Measurements from ENCODE around the gene CAPZB. TPM values are rescaled to one million over a fixed set of nuclear protein-coding genes. Genes with fewer than 3 reads are reported as not detected.

CAPZB gene
- total RNA-seq, 1 experiment from 2014 or later, result 345 TPM

GRCh38 chr1:19400875-19401534 is 84.3 kb downstream of the CAPZB start:
- DNase-seq (ENCODE audit: low spot score), result peak; percentile 57
- in situ Hi-C loops (cut with HindIII; ENCODE audit: low sequenced_read_pairs), result no loop called here

- in situ Hi-C loops (cut with HindIII; ENCODE audit: low sequenced_read_pairs), result no loop called here
These were observed 85.1 kb downstream of the CAPZB start for GRCh38 chr1:19400192-19400611.

GRCh38 chr1:19398309-19398760 is 87.0 kb downstream of the CAPZB start:
- in situ Hi-C loops (cut with HindIII; ENCODE audit: low sequenced_read_pairs), result loop anchor here (25.0 kb wide), 1 partner anchor 189 kb away; a partner anchor contains a TSS
- no peak for DNase-seq (ENCODE audit: low spot score)

More at GRCh38 chr1:19400192-19400611, 85.1 kb downstream of the CAPZB start:
- no peak for DNase-seq (ENCODE audit: low spot score)

GRCh38 chr1:19397217-19397945 is 88.0 kb downstream of the CAPZB start:
- no peak for DNase-seq (ENCODE audit: low spot score)
- in situ Hi-C loops (cut with HindIII; ENCODE audit: low sequenced_read_pairs), result loop anchor here (25.0 kb wide), 1 partner anchor 190 kb away; a partner anchor contains a TSS

- DNase-seq (ENCODE audit: low spot score), result no peak
- in situ Hi-C loops (cut with HindIII; ENCODE audit: low sequenced_read_pairs), result loop anchor here (25.0 kb wide), 1 partner anchor 191 kb away; a partner anchor contains a TSS
These were observed 89.1 kb downstream of the CAPZB start for GRCh38 chr1:19396280-19396679.

GRCh38 chr1:19395678-19396192 is 89.6 kb downstream of the CAPZB start:
- no peak for DNase-seq (ENCODE audit: low spot score)
- in situ Hi-C loops (cut with HindIII; ENCODE audit: low sequenced_read_pairs), result loop anchor here (25.0 kb wide), 1 partner anchor 192 kb away; a partner anchor contains a TSS

GRCh38 chr1:19393046-19393445 is 92.3 kb downstream of the CAPZB start:
- in situ Hi-C loops (cut with HindIII; ENCODE audit: low sequenced_read_pairs), result loop anchor here (25.0 kb wide), 1 partner anchor 194 kb away; a partner anchor contains a TSS
- DNase-seq (ENCODE audit: low spot score), result no peak

- no peak for DNase-seq (ENCODE audit: low spot score)
- in situ Hi-C loops (cut with HindIII; ENCODE audit: low sequenced_read_pairs), result loop anchor here (25.0 kb wide), 1 partner anchor 195 kb away; a partner anchor contains a TSS
These were observed 93.1 kb downstream of the CAPZB start for GRCh38 chr1:19392221-19392620.

- no peak for DNase-seq (ENCODE audit: low spot score)
- in situ Hi-C loops (cut with HindIII; ENCODE audit: low sequenced_read_pairs), result loop anchor here (25.0 kb wide), 1 partner anchor 196 kb away; a partner anchor contains a TSS
These were observed 93.8 kb downstream of the CAPZB start for GRCh38 chr1:19391596-19391981.

- in situ Hi-C loops (cut with HindIII; ENCODE audit: low sequenced_read_pairs), result loop anchor here (25.0 kb wide), 1 partner anchor 196 kb away; a partner anchor contains a TSS
- DNase-seq (ENCODE audit: low spot score), result peak; percentile 62
These were observed 94.3 kb downstream of the CAPZB start for GRCh38 chr1:19390901-19391595.

- in situ Hi-C loops (cut with HindIII; ENCODE audit: low sequenced_read_pairs), result loop anchor here (25.0 kb wide), 1 partner anchor 197 kb away; a partner anchor contains a TSS
- no peak for DNase-seq (ENCODE audit: low spot score)
These were observed 95.0 kb downstream of the CAPZB start for GRCh38 chr1:19390166-19390850.

- no peak for DNase-seq (ENCODE audit: low spot score)
- in situ Hi-C loops (cut with HindIII; ENCODE audit: low sequenced_read_pairs), result loop anchor here (25.0 kb wide), 1 partner anchor 198 kb away; a partner anchor contains a TSS
These were observed 96.4 kb downstream of the CAPZB start for GRCh38 chr1:19388980-19389379.

- in situ Hi-C loops (cut with HindIII; ENCODE audit: low sequenced_read_pairs), result loop anchor here (25.0 kb wide), 1 partner anchor 200 kb away; a partner anchor contains a TSS
- DNase-seq (ENCODE audit: low spot score), result no peak
These were observed 98.3 kb downstream of the CAPZB start for GRCh38 chr1:19387045-19387467.

- in situ Hi-C loops (cut with HindIII; ENCODE audit: low sequenced_read_pairs), result loop anchor here (25.0 kb wide), 1 partner anchor 201 kb away; a partner anchor contains a TSS
These were observed 99.3 kb downstream of the CAPZB start for GRCh38 chr1:19385869-19386591.

GRCh38 chr1:19385221-19385620 is 100.1 kb downstream of the CAPZB start:
- in situ Hi-C loops (cut with HindIII; ENCODE audit: low sequenced_read_pairs), result loop anchor here (25.0 kb wide), 1 partner anchor 202 kb away; a partner anchor contains a TSS
- no peak for DNase-seq (ENCODE audit: low spot score)

More at GRCh38 chr1:19385869-19386591, 99.3 kb downstream of the CAPZB start:
- DNase-seq (ENCODE audit: low spot score), result no peak

GRCh38 chr1:19384772-19385187 is 100.6 kb downstream of the CAPZB start:
- no peak for DNase-seq (ENCODE audit: low spot score)
- in situ Hi-C loops (cut with HindIII; ENCODE audit: low sequenced_read_pairs), result loop anchor here (25.0 kb wide), 1 partner anchor 203 kb away; a partner anchor contains a TSS

GRCh38 chr1:19384113-19384512 is 101.2 kb downstream of the CAPZB start:
- DNase-seq (ENCODE audit: low spot score), result no peak
- in situ Hi-C loops (cut with HindIII; ENCODE audit: low sequenced_read_pairs), result loop anchor here (25.0 kb wide), 1 partner anchor 203 kb away; a partner anchor contains a TSS

All from G401 (cell line).